Measurements from ENCODE around the gene GSK3B. TPM values are rescaled to one million over a fixed set of nuclear protein-coding genes. Genes with fewer than 3 reads are reported as not detected.
"Not testable (repeated sequence)": the region's sequence is repeated elsewhere in the genome, so short reads cannot be mapped to it uniquely, and the experiment has no call there.

GSK3B gene
- total and polyA plus RNA-seq, 2 donors (not counting 3 experiments of a cell fraction or from before 2014, with no cell fraction given), result 22.1 to 50.1 TPM

DNA sequence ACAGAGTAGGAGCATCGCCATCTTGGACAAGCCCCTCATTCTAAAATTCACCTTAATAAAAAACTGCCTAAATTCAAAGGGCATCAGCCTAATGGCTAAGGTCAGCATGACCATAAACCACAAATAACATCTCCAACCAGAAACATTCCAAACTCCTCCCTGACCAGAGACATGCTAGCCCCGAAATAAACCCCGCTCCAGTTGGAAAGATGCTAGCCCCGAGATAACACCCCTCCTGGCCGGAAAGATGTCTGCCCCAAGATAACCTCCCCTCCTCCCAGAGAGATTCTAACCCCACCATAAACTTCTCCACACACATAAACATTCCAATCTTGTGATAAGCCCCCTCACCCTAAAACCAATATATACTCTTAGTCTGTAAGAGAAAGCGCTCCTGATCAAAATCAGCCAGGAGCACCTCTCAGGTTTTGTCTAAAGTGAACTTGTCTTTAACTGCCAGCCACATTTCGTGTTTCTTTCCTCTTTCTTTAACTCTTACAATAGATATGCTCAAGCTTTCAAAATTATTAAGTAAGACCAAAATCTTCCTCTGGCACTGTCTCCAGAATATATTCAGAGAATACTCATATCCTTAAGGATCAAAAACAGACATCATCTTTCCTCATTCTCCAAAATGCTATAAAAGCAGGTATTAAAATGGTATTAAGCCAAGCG lies 104.1 kb downstream of the GSK3B start:
- H3K79me2 ChIP-seq (ENCODE audit: control insufficient read depth, insufficient read depth, low read length), result peaks cover 84% of the 10 kb centered on the region
- DNase-seq (ENCODE audit: low read depth, low spot score) (no peak), FAIRE-seq (no peak)
- no peaks in the 10 kb centered on the region for H3K9me3 ChIP-seq (replicated peaks; ENCODE audit: control insufficient read depth, insufficient read depth, low read length)
- no peaks in the 10 kb centered on the region for H3K36me3 ChIP-seq (ENCODE audit: control insufficient read depth in 2 of 2, extremely low read depth in 1 of 2, insufficient read depth in 2 of 2, low read length in 2 of 2)
- H4K20me1 ChIP-seq (replicated peaks; ENCODE audit: control insufficient read depth, extremely low read depth, insufficient read depth, low read length), result peaks cover 11% of the 10 kb centered on the region
- H2AFZ ChIP-seq (ENCODE audit: low read depth, low read length), result no peak overlapping the region
- H3K4me1 ChIP-seq (ENCODE audit: control insufficient read depth, extremely low read depth, insufficient read depth, low read length), result no peaks in the 10 kb centered on the region
- ChIA-PET CTCF (no interaction called here), POLR2A (no interaction called here)
- H3K27me3 ChIP-seq (ENCODE audit: control insufficient read depth in 2 of 2, insufficient read depth in 2 of 2, low read length in 2 of 2), result no peaks in the 10 kb centered on the region
- dilution Hi-C loops (cut with MboI; ENCODE audit: extremely low pct_ligation_motif_present, low sequenced_read_pairs) (no loop called here), intact Hi-C loops (cut with micrococcal nuclease) (no loop called here)
- H3K27ac ChIP-seq (ENCODE audit: insufficient read depth, low read depth, low read length), result no peak overlapping the region
- TF ChIP-seq POLR2AphosphoS5 (IDR thresholded peaks at IDR 0.05; ENCODE audit: insufficient read depth, low read depth, low read length), result no peak
- no peak overlapping the region for H3K9ac ChIP-seq (replicated peaks; ENCODE audit: extremely low read depth, insufficient read depth, low read length)
- no TSS peak for BruUV-seq (replicated peaks)
- H3K9me1 ChIP-seq (replicated peaks; ENCODE audit: control insufficient read depth, extremely low read depth, insufficient read depth, low read length), result no peaks in the 10 kb centered on the region
- no peak overlapping the region for H3K4me2 ChIP-seq (ENCODE audit: insufficient read depth, low read length)
- no peak overlapping the region for H3K4me3 ChIP-seq (replicated peaks in 1 of 3; ENCODE audit: insufficient read depth in 1 of 3, low read depth in 1 of 3, low read length in 3 of 3)

DNA sequence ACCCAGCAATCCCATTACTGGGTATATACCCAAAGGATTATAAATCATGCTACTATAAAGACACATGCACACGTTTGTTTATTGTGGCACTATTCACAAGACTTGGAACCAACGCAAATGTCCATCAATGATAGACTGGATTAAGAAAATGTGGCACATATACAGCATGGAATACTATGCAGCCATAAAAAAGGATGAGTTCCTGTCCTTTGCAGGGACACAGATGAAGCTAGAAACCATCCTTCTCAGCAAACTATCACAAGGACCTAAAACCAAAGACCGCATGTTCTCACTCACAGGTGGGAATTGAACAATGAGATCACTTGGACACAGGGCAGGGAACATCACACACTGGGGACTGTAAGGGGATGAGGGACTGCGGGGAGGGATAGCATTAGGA lies 107.4 kb downstream of the GSK3B start:
- H3K4me2 ChIP-seq (ENCODE audit: insufficient read depth, low read length); H3K4me3 ChIP-seq (replicated peaks in 1 of 3; ENCODE audit: insufficient read depth in 1 of 3, low read depth in 1 of 3, low read length in 3 of 3); H3K27ac ChIP-seq (ENCODE audit: insufficient read depth, low read depth, low read length); dilution Hi-C loops (cut with MboI; ENCODE audit: extremely low pct_ligation_motif_present, low sequenced_read_pairs); H3K27me3 ChIP-seq (ENCODE audit: control insufficient read depth in 2 of 2, insufficient read depth in 2 of 2, low read length in 2 of 2); H3K9me1 ChIP-seq (replicated peaks; ENCODE audit: control insufficient read depth, extremely low read depth, insufficient read depth, low read length); H2AFZ ChIP-seq (ENCODE audit: low read depth, low read length); H3K9ac ChIP-seq (replicated peaks; ENCODE audit: extremely low read depth, insufficient read depth, low read length); DNase-seq (ENCODE audit: low read depth, low spot score); FAIRE-seq; H4K20me1 ChIP-seq (replicated peaks; ENCODE audit: control insufficient read depth, extremely low read depth, insufficient read depth, low read length); POLR2A ChIA-PET; CTCF ChIA-PET; BruUV-seq (replicated peaks); H3K9me3 ChIP-seq (replicated peaks; ENCODE audit: control insufficient read depth, insufficient read depth, low read length); H3K36me3 ChIP-seq (ENCODE audit: control insufficient read depth in 2 of 2, extremely low read depth in 1 of 2, insufficient read depth in 2 of 2, low read length in 2 of 2); H3K4me1 ChIP-seq (ENCODE audit: control insufficient read depth, extremely low read depth, insufficient read depth, low read length); intact Hi-C loops (cut with micrococcal nuclease): not testable (repeated sequence)
- peaks cover 79% of the 10 kb centered on the region for H3K79me2 ChIP-seq (ENCODE audit: control insufficient read depth, insufficient read depth, low read length)
